HFFc6 (cell line): ENCODE measurements around the gene EGLN3. TPM values are rescaled to one million over a fixed set of nuclear protein-coding genes. Genes with fewer than 3 reads are reported as not detected.

Experiments used
- DNase-seq: peaks from one replicate; pipeline ENCODE4 v3.0.0-alpha.2; 2018
- H3K27ac Mint-ChIP-seq: 2 replicates; pipeline ENCODE4 v1.8.0; 2020; ENCODE audit warnings: mild to moderate bottlenecking, mixed read lengths
- H3K27me3 Mint-ChIP-seq: 2 replicates; pipeline ENCODE4 v1.8.0; 2021; ENCODE audit warnings: mild to moderate bottlenecking, moderate library complexity, mixed read lengths; ENCODE audit not compliant: insufficient read depth
- H3K36me3 Mint-ChIP-seq: 2 replicates; pipeline ENCODE4 v1.8.0; 2021; ENCODE audit warnings: low read depth, mixed read lengths
- H3K4me1 Mint-ChIP-seq: 2 replicates; pipeline ENCODE4 v1.8.0; 2020; ENCODE audit warnings: low read depth, mixed read lengths
- H3K4me3 Mint-ChIP-seq: 2 replicates; pipeline ENCODE4 v1.8.0; 2020; ENCODE audit warnings: mild to moderate bottlenecking, moderate library complexity, mixed read lengths
- H3K9me3 Mint-ChIP-seq: 2 replicates; pipeline ENCODE4 v1.8.0; 2020; ENCODE audit warnings: mild to moderate bottlenecking, mixed read lengths
- total RNA-seq, 6 experiments: library from RNA; stranded (reverse); fragmentation: NEBNext Ultra II Directional; extraction: Animal tissue kit (Norgen Biotek cat#: 25700); gene quantifications; 2 replicates in 1 of 6; 3 replicates in 5 of 6; pipeline ENCODE4 v1.2.3, GENCODE V29; 2021
- TF ChIP-seq, protein P1 (sequence below): fragments of 200-600 bp; sonication (generic); IDR thresholded peaks from 2 replicates; pipeline ENCODE4 v1.5.0; 2021; ENCODE audit warnings: antibody characterized with exemption, mild to moderate bottlenecking

The EGLN3 gene
- total RNA-seq, 6 experiments from 2014 or later = 0.19 TPM; not detected in 5

DNA sequence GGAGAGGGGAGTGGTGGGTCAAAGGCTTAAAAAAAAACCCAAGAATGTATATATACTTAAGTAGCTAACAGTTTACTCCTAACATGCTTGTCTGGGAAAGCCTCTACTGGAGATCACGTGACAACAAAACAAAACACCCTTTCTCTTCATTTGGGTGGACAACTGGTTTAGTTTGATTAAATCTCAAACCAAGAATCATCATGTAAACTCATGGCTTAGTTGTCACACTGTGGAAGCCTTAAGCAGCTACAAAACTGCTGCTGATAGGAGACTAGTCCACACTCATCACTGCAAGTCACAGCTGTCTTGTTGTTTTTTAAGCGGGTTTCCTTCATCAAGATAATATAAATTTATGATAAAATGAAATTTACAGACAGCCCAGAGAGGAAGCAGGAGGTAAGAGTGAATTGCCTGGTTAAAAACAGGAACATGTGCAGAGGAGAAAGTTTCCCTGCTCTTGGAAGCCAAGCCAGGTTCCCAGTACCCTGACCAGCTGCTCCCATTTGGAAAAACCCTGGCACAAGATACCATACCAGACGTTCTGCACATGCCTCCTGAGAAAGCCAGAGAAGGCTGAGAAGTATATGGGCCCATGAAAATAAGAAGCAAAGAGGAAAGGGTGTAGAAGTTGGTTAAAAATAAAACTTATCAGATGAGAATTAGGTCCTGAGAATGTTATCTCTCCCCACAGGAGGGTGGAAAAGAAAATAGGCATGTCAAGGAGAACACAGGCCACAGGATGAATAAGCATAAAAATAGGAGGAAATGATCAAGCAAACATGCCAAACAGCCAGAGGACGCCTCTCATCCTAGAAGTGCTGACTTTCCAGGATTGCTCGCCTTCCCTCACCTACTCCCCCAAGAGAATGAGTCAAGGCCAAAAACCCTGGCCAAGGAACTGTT is 34.0 kb downstream of the EGLN3 start:
- TF ChIP-seq, protein P1, sequence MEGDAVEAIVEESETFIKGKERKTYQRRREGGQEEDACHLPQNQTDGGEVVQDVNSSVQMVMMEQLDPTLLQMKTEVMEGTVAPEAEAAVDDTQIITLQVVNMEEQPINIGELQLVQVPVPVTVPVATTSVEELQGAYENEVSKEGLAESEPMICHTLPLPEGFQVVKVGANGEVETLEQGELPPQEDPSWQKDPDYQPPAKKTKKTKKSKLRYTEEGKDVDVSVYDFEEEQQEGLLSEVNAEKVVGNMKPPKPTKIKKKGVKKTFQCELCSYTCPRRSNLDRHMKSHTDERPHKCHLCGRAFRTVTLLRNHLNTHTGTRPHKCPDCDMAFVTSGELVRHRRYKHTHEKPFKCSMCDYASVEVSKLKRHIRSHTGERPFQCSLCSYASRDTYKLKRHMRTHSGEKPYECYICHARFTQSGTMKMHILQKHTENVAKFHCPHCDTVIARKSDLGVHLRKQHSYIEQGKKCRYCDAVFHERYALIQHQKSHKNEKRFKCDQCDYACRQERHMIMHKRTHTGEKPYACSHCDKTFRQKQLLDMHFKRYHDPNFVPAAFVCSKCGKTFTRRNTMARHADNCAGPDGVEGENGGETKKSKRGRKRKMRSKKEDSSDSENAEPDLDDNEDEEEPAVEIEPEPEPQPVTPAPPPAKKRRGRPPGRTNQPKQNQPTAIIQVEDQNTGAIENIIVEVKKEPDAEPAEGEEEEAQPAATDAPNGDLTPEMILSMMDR = no peak
- no peak for DNase-seq
- H3K9me3 Mint-ChIP-seq = peaks cover 17% of the 10 kb centered on the region; the same call in 1 of the 2 replicates
- no peaks in the 10 kb centered on the region for H3K27me3 Mint-ChIP-seq
- H3K4me1 Mint-ChIP-seq = no peaks in the 10 kb centered on the region
- H3K4me3 Mint-ChIP-seq = no peak overlapping the region
- H3K36me3 Mint-ChIP-seq = no peaks in the 10 kb centered on the region
- no peak overlapping the region for H3K27ac Mint-ChIP-seq

DNA sequence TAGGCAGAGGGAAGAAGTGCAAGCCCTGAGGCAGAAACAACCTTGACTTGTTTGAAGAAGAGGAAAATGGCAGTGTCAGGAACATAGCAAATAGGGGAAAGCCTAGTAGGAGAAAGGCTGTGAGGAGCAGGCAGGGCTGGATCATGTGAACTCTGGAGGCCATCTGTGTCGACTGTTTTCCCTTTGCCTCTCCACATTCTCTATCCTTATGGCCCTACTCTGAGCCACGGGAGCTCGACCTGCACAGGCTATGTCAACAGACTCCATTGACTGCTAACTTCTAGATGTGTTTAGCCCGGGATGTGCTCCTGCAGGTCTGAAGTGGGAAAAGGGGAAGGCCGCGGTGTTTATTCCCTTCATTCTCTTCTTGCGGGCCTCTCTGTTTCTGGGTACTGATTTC is 35.2 kb downstream of the EGLN3 start:
- DNase-seq = no peak
- TF ChIP-seq, protein P1 = no peak
- no peak overlapping the region for H3K4me3 Mint-ChIP-seq
- H3K27me3 Mint-ChIP-seq = no peaks in the 10 kb centered on the region
- no peaks in the 10 kb centered on the region for H3K36me3 Mint-ChIP-seq
- H3K9me3 Mint-ChIP-seq = peaks cover 10% of the 10 kb centered on the region; the same call in 1 of the 2 replicates
- no peaks in the 10 kb centered on the region for H3K4me1 Mint-ChIP-seq
- no peak overlapping the region for H3K27ac Mint-ChIP-seq

DNA sequence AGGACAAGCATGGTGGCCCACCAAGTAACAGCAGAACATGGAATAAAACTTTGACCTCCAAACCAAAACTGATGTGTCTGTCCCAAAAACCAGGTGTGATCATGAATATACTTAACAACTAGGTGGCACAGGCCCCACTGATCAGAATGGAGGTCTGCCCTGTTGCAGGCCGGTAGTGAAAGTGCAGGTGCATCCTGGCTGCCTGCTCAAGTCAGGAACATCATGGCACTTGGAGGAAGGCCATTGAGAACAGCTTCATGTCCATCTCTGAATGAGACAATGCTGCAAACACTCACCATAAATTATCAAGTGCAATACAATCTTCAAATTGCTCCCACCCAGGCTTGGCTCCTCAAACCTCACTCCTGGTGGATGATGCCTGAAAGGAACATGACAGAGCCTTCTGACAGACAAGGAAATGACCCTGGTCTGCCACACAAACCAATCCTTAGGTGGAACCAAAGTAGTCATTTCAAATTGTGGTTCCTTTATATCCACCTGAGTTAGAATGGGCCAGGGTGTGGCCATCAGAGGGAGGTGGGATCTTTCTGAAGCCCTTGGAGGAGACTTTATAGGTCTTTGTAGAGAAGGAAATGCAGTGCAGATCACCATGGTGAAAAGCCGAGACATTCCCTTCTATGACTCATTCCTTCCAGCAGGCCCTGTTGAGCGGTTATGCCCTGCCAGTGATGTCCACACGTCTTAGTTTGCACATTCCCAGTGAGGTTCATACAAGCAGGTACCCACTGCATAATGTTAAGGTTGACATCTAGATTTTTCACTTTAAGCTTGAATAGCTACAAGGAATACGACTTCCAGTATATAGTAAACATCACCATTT is 36.0 kb downstream of the EGLN3 start:
- DNase-seq = peak; percentile 28
- Mint-ChIP-seq H3K27ac (no peak overlapping the region), H3K27me3 (no peaks in the 10 kb centered on the region; the same call in 1 of the 2 replicates), H3K9me3 (peaks cover 10% of the 10 kb centered on the region; the same call in 1 of the 2 replicates), H3K4me1 (no peaks in the 10 kb centered on the region), H3K36me3 (no peaks in the 10 kb centered on the region), H3K4me3 (no peak overlapping the region)
- TF ChIP-seq, protein P1 = no peak

DNA sequence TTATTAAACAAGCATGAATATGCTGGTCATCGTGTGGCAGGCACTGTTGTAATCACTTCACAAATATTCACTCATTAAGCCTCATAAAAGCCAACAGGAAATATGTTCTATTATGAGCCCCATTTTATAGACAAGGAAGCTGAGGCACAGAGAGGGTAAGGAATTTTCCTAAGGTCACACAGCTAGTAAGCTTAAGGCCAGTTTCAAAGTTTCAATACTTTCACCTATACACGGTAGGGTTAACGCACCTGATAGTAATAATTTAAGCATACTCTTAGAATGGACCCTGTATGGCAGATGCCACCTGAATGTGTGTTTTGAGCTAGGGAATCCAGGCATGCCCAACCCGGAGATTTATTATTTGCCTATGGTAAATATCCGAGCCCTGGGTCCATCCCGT is 39.8 kb downstream of the EGLN3 start:
- Mint-ChIP-seq H3K27me3 (no peaks in the 10 kb centered on the region; the same call in 1 of the 2 replicates), H3K9me3 (peaks cover 2% of the 10 kb centered on the region; the same call in 1 of the 2 replicates), H3K4me1 (no peaks in the 10 kb centered on the region), H3K36me3 (no peaks in the 10 kb centered on the region), H3K4me3 (no peak overlapping the region), H3K27ac (no peak overlapping the region)
- TF ChIP-seq, protein P1 = no peak
- no peak for DNase-seq

DNA sequence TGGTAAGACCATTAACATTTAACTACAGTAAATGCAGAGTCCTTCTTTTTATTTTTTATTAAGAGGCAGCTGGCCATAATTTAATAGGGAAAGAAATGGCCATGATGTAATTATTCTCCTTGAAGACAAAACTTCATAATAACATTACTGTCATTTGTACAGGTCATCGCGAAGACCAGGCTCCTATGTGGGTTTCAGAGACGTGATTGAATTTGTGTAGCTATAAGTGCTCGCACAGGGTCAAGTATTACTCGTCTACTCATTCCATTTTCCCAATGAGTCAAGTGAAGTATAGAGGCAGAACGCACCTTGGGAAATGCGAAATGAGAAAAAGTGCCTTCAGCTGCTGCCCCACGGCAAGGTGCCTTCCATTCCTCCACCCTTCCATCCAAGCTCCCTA is 40.4 kb downstream of the EGLN3 start:
- H3K4me3 Mint-ChIP-seq = no peak overlapping the region
- no peaks in the 10 kb centered on the region for H3K36me3 Mint-ChIP-seq
- DNase-seq = no peak
- H3K4me1 Mint-ChIP-seq = no peaks in the 10 kb centered on the region
- TF ChIP-seq, protein P1 = no peak
- no peak overlapping the region for H3K27ac Mint-ChIP-seq
- H3K9me3 Mint-ChIP-seq = no peaks in the 10 kb centered on the region; the same call in 1 of the 2 replicates
- no peaks in the 10 kb centered on the region; the same call in 1 of the 2 replicates for H3K27me3 Mint-ChIP-seq
